CD4-positive, alpha-beta T cell treated with Interleukin-12 subunit alpha and Interleukin-12 subunit beta, for 1 hour (primary cell): ENCODE results near the gene IL6R.
A peak's percentile ranks its signal among the peaks of the same experiment; 100 is the strongest.

ENCODE experiments used
- DNase-seq: peaks from one replicate; pipeline ENCODE4 v3.0.0-alpha.2; 2020

Gene IL6R

GRCh38 chr1:154453574-154454352 is 48.6 kb downstream of the IL6R start:
- no peak for DNase-seq

DNA sequence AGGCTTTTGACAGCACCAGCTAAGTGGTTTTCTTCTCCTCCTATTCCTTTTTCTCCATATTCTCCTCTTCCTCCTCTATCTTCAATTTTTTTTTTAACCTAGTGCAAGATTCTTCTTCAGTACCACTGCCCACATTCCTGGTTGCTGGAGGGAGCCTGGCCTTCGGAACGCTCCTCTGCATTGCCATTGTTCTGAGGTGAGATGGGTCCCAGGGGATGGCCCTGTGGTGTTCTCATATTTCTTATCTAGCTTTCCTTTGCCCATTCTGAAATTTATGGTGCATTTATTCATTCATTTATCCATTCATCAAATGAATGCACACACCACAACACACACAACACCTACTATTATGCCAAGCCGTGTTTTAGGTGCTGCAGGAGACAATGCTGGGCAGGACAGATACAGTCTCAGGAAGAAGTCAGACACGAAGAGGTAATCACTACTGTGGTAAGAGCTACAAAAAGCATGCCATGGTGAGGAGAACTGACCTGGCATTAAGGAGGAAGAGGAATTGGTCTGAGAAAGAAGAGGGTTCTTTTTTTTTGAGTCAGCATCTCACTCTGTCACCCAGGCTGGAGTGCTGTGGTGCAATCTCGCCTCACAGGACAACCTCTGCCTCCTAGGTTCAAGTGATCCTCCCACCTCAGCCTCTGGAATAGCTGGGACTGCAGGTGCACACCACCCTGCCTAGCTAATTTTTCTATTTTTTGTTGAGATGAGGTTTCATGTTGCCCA is 49.4 kb downstream of the IL6R start:
- DNase-seq, result no peak

DNA sequence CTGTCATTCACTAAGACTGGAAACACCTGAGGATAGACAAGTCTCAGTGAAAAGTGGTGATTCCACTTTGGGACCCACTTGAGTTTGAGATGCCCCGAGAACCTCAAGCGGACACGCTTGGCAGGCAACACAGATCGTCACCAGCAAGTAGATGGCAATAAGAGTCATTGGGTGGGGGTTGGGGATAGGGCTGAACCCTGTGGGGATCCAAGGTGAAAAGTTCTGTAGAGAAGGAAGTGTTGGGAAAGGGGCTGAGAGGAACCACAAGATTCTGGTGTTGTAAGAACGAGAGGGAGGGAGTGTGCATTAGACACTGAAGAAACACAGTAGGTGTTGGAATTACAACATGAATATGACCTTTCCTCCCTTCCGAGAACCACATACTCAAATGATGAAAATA is 51.5 kb downstream of the IL6R start:
- DNase-seq, result no peak

GRCh38 chr1:154459080-154459479 is 53.9 kb downstream of the IL6R start:
- no peak for DNase-seq

DNA sequence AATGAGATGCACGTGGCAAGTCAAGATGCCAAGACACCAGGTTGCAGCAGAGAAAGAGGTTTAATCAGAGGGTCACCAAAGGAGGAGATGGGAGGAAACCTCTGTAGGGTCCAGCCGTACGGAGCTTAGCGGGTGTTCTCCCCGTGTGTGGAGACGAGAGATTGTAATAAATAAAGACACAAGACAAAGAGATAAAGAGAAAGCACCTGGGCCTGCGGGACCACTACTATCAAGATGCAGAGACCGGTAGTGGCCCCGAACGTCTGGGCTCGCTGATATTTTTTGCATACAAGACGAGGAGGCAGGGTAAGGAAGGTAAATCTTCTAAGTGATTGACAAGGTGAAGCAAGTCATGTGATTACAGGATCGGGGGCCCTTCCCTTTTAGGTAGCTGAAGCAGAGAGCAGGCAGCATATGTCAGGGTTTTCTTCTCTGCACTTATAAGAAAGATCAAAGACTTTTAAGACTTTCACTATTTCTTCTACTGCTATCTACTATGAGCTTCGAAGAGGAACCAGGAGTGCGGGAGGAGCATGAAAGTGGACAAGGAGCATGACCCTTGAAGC is 55.6 kb downstream of the IL6R start:
- no peak for DNase-seq

GRCh38 chr1:154463512-154463990 is 58.4 kb downstream of the IL6R start:
- peak; percentile 75 for DNase-seq

DNA sequence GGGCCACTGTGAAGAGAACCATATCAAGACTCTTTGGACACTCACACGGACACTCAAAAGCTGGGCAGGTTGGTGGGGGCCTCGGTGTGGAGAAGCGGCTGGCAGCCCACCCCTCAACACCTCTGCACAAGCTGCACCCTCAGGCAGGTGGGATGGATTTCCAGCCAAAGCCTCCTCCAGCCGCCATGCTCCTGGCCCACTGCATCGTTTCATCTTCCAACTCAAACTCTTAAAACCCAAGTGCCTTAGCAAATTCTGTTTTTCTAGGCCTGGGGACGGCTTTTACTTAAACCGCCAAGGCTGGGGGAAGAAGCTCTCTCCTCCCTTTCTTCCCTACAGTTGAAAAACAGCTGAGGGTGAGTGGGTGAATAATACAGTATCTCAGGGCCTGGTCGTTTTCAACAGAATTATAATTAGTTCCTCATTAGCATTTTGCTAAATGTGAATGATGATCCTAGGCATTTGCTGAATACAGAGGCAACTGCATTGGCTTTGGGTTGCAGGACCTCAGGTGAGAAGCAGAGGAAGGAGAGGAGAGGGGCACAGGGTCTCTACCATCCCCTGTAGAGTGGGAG is 60.6 kb downstream of the IL6R start:
- no peak for DNase-seq

- no peak for DNase-seq
Observed at GRCh38 chr1:154466206-154466605, 61.1 kb downstream of the IL6R start.

DNA sequence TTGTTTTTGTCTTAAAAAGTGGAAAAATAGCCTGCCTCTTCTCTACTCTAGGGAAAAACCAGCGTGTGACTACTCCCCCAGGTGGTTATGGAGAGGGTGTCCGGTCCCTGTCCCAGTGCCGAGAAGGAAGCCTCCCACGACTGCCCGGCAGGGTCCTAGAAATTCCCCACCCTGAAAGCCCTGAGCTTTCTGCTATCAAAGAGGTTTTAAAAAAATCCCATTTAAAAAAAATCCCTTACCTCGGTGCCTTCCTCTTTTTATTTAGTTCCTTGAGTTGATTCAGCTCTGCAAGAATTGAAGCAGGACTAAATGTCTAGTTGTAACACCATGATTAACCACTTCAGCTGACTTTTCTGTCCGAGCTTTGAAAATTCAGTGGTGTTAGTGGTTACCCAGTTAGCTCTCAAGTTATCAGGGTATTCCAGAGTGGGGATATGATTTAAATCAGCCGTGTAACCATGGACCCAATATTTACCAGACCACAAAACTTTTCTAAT is 61.8 kb downstream of the IL6R start:
- DNase-seq, result no peak

DNA sequence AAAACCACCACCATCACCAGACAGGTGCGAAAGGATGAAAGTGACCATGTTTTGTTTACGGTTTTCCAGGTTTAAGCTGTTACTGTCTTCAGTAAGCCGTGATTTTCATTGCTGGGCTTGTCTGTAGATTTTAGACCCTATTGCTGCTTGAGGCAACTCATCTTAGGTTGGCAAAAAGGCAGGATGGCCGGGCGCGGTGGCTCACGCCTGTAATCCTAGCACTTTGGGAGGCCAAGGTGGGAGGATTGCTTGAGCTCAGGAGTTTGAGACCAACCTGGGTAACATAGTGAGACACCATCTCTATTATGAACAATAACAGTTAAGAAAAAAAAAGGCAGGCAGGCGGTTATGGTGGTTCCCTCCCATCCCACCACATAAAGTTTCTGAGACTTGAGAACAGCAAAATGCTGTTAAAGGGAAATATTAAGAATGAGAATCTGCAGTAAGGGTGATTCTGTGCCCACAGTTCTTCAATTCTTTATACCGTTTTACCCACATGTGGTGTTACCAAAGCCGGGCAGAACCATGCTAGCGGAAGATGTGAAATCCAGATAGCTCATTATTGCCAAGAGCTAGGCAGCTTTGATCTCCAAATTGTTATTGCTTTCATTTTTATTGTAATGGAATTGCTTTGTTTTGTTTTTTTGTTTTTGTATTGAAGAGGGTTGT is 62.4 kb downstream of the IL6R start:
- DNase-seq, result peak; percentile 44

- DNase-seq, result no peak
Observed at GRCh38 chr1:154468535-154469250, 63.5 kb downstream of the IL6R start.

DNA sequence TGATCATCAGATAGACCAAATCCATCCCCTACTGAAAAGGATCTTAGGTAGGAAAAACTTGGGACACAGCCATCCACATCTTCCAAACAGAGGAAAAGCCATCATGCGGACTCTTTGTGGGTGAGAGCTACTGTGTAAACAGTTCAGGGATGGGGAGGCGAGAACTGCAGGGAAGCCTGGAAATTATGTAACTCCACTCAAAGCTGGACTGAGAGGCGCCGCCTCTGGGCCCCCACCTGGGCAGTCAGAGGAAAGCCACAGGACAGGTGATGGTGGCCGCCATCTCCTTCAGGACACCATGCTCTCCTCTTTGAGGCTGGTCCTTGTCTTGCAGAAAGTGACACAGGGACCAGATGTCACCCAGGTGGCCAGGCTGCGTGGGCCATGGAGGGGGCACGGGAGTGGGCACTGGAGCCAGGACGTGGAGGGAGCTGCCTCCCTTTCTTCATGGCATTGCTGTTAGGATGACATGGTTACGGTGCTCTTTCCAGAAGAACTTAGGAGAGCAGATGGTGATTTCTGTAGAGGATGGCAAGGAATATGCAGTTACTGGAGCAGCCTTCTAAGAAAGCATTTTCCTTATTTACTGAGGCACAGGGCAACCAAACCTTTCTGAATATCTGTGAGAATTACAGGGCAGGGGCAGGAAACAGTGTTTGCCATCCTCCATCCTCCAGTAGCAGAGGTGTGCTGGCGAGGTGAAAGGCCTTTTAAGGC is 64.9 kb downstream of the IL6R start:
- DNase-seq, result no peak

- no peak for DNase-seq
Observed at GRCh38 chr1:154471304-154471703, 66.2 kb downstream of the IL6R start.

DNA sequence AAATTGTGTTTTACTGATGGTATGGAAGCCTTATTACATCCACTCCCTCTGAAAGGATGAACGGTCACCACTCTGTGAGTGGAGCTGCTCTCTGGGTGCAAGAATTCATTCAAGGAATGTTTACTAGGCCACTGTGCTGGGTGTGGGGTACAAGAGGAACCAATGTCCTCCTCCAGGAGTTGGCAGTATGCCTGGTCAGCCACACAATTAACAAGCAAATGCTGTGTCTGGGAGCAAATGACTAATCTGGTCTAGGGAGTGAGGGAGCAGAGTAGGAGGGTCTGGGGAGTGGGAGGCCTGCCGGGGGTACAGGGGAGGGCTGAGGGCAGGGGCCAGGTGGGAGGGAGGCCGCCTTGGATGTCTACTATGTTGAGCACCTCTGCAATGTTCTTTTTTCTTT is 69.7 kb downstream of the IL6R start:
- DNase-seq, result no peak

GRCh38 chr1:154476791-154477190 is 71.6 kb downstream of the IL6R start:
- no peak for DNase-seq

DNA sequence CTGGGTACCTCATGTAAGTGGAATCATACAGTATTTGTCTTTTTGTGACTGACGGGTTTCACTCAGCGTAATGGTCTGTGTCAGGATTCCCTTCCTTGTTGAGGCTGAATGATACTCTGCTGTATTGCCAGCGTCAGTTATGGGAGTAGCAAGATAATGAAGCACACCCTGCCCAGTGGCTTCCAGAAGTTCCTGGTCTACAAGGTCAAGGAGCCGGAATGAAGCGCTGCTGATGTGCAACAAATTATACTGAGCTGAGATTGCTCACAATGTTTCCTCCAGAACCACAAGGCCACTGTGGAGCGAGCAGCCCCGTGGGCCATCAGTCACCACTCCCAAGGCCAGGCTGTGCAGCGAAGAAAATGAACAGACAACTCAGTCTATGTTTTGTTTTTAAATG is 72.9 kb downstream of the IL6R start:
- DNase-seq, result no peak

GRCh38 chr1:154478639-154479038 is 73.5 kb downstream of the IL6R start:
- peak; percentile 39 for DNase-seq

DNA sequence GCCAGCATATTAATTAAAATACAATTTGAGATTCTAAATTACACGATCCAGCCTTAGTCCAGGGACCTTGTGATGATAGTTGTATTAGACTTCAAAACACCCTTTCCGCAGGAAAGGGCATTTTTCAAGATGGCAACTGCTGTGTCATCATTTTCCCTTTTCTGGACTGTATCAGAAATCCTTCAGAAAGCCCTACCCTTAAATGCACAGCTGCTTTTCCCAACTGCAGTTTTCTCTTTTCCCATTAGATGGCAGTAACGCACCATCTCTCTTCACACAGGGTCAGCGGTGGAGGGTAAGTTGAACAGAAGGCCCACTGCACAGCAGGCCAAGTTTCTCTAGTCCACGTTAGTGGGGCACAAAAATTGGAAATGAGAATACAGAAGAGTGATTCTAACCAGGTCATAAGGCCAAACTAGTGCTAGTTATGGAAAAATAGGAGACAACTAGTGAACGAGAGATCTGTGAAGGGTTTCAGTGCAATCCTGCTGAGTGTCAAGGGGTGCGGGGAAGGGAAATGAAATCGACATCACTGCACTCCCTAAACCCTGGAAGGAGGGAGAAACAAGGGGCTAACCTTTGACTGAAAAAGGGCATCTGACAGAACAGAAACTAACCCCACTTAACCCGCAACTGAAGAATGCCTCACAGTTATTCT is 74.8 kb downstream of the IL6R start:
- DNase-seq, result peak; percentile 82

GRCh38 chr1:154481053-154481452 is 75.9 kb downstream of the IL6R start:
- DNase-seq, result no peak

- no peak for DNase-seq
Observed at GRCh38 chr1:154483941-154484803, 79.0 kb downstream of the IL6R start.
